GM19372 (cell line): Measurements from ENCODE around the gene TP63.

ENCODE experiments used
- ATAC-seq: cut with Tn5 transposase; IDR thresholded peaks from one replicate; pipeline ENCODE4 v1.9.1; 2021; ENCODE audit warnings: mild to moderate bottlenecking, low read depth, moderate library complexity; ENCODE audit not compliant: unreplicated experiment

The TP63 gene

DNA sequence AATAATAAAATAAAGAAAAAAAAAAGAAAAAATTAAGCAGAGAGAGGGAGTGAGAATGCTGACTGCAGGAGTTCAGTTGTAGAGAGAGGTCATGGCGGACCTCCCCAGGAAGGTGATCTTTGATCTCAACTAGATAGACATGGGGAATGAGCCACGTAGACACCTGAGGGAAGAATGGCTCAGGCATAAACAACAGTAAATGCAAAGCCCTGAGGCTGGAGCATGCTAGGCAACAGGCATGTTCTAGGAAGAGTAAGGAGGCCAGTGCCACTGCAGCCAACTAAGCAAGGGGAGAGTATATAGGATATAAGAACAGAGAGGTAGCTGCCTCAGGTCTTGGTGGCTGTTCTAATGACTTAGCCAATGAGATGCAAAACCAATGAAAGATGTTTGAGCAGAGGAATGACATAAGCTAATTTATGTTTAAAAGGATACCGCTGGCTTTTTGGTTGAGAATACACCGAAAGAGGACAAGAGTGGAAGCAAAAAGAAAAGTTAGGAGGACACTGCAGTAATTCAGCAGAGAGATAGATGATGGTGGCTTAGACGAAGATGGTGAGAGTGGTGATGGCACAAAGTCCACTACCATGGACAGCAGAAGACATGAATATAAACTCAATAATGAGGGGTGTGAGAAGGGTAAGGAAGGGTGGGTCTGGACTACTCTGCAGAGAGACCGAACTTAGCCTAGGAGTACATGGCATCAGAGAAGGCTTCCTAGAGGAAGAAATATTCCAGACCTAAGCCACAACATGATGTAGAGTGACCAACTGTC, 314.9 kb downstream of the TP63 start:
- no peak for ATAC-seq
